Calu3 (cell line): ENCODE results near the gene SLF2. TPM values are rescaled to one million over a fixed set of nuclear protein-coding genes. Genes with fewer than 3 reads are reported as not detected.

Experiments
- BruUV-seq: library from RNA; stranded (reverse); fragments of 400-500 nt; replicated peaks from 2 replicates; lab custom pipeline; 2021; lab: Mats Ljungman, UMichigan
- CTCF ChIA-PET: fragments of 300-600 bp; sonication (Branson Sonifier 250); formaldehyde crosslinking; loops from one replicate; lab custom pipeline; 2022; ENCODE audit warnings: antibody characterized with exemption; lab: Charles Lee
- DNase-seq: peaks from one replicate; pipeline ENCODE4 v3.0.0; 2022
- H3K27ac Mint-ChIP-seq: one replicate; pipeline ENCODE4 v1.8.0; 2022; ENCODE audit warnings: mixed read lengths; ENCODE audit not compliant: unreplicated experiment
- H3K27me3 Mint-ChIP-seq: one replicate; pipeline ENCODE4 v1.8.0; 2022; ENCODE audit warnings: mixed read lengths; ENCODE audit not compliant: unreplicated experiment
- H3K36me3 Mint-ChIP-seq: one replicate; pipeline ENCODE4 v1.8.0; 2022; ENCODE audit warnings: mild to moderate bottlenecking, moderate library complexity, mixed read lengths; ENCODE audit not compliant: insufficient read depth, unreplicated experiment
- H3K4me1 Mint-ChIP-seq: one replicate; pipeline ENCODE4 v1.8.0; 2022; ENCODE audit warnings: mild to moderate bottlenecking, low read depth, mixed read lengths; ENCODE audit not compliant: unreplicated experiment
- H3K4me3 Mint-ChIP-seq: one replicate; pipeline ENCODE4 v1.8.0; 2022; ENCODE audit warnings: mild to moderate bottlenecking, low read depth, moderate library complexity, mixed read lengths; ENCODE audit not compliant: unreplicated experiment
- H3K9me3 Mint-ChIP-seq: one replicate; pipeline ENCODE4 v1.8.0; 2022; ENCODE audit warnings: low read depth, mixed read lengths; ENCODE audit not compliant: unreplicated experiment
- intact Hi-C: fragments of 100-400 bp; cut with micrococcal nuclease; formaldehyde crosslinking; loops from one replicate; pipeline ENCODE4 v1.10.0; 2022; ENCODE audit not compliant: unreplicated experiment
- total RNA-seq: library from RNA; stranded (reverse); gene quantifications from 2 replicates; pipeline ENCODE4 v1.2.3, GENCODE V29; 2022
- TF ChIP-seq, protein P1 (sequence below): fragments of 200-600 bp; IDR thresholded peaks from one replicate; pipeline ENCODE4 v1.8.0; 2022; ENCODE audit warnings: antibody characterized with exemption; ENCODE audit not compliant: unreplicated experiment

Gene SLF2
- total RNA-seq, 1 experiment from 2014 or later: 18.3 TPM

DNA sequence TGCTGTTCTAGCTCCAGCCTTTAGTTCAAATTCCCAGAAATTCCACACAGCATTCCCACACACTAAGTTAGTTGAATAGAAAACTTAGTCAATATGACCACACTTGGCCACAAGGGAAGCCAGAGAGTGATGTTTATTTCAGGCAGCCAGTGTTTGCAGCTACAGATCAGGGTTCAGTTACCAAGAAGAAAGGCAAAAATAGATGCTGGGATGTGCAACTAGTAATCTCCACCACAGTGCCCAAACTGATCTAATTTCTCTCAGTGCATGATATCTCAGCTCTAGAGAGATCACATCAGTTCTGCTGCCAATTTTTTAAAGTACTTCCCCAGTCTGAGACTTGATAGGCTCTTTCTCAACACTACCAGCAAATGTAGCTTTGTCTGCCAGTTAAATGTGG lies 17.6 kb downstream of the SLF2 start:
- H3K27ac Mint-ChIP-seq: no peak overlapping the region
- H3K4me3 Mint-ChIP-seq: no peak overlapping the region

DNA sequence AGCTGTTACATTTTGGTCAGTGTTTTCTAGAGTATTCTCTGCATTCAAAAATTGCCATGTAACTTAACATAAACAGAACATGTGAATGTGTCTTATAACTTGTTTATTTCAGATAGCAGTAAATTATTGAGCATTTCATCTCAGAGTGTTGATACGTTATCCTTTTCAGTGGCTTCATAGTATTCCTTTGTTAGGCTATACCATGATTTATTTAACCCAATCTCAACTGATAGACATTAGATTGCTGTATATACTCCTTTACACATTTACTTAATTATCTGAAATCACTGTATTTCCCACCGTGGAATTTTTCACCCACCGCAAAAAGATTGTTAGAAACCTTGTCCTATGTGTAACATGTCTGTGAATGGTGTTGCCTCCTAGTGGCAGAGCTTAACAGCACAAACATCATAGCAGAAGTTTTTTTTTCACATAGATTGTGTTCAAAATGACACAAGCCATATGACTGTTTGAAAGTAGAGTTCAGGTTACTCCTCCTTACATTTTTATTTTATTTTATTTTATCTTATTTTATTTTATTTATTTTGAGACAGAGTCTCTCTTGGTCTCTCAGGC lies 21.4 kb downstream of the SLF2 start:
- no peak overlapping the region for H3K4me3 Mint-ChIP-seq
- CTCF ChIA-PET: interaction anchor here (1.0 kb wide), 2 partner anchors 37 to 51 kb away, joined by 3 read pairs; no protein-coding TSS in a partner anchor
- TF ChIP-seq, protein P1, sequence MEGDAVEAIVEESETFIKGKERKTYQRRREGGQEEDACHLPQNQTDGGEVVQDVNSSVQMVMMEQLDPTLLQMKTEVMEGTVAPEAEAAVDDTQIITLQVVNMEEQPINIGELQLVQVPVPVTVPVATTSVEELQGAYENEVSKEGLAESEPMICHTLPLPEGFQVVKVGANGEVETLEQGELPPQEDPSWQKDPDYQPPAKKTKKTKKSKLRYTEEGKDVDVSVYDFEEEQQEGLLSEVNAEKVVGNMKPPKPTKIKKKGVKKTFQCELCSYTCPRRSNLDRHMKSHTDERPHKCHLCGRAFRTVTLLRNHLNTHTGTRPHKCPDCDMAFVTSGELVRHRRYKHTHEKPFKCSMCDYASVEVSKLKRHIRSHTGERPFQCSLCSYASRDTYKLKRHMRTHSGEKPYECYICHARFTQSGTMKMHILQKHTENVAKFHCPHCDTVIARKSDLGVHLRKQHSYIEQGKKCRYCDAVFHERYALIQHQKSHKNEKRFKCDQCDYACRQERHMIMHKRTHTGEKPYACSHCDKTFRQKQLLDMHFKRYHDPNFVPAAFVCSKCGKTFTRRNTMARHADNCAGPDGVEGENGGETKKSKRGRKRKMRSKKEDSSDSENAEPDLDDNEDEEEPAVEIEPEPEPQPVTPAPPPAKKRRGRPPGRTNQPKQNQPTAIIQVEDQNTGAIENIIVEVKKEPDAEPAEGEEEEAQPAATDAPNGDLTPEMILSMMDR: no peak
- H3K27me3 Mint-ChIP-seq: no peaks in the 10 kb centered on the region
- DNase-seq: no peak
- H3K27ac Mint-ChIP-seq: no peak overlapping the region
- intact Hi-C loops: no loop called here
- no TSS peak for BruUV-seq
- no peaks in the 10 kb centered on the region for H3K9me3 Mint-ChIP-seq
- H3K36me3 Mint-ChIP-seq: peaks cover 12% of the 10 kb centered on the region
- H3K4me1 Mint-ChIP-seq: no peaks in the 10 kb centered on the region

More for the DNA sequence above, 17.6 kb downstream of the SLF2 start:
- no peaks in the 10 kb centered on the region for H3K27me3 Mint-ChIP-seq
- H3K36me3 Mint-ChIP-seq: peaks cover 22% of the 10 kb centered on the region
- no peak for DNase-seq
- intact Hi-C loops: no loop called here
- no peaks in the 10 kb centered on the region for H3K4me1 Mint-ChIP-seq
- no TSS peak for BruUV-seq
- TF ChIP-seq, protein P1: no peak
- H3K9me3 Mint-ChIP-seq: no peaks in the 10 kb centered on the region
- CTCF ChIA-PET: no interaction called here

DNA sequence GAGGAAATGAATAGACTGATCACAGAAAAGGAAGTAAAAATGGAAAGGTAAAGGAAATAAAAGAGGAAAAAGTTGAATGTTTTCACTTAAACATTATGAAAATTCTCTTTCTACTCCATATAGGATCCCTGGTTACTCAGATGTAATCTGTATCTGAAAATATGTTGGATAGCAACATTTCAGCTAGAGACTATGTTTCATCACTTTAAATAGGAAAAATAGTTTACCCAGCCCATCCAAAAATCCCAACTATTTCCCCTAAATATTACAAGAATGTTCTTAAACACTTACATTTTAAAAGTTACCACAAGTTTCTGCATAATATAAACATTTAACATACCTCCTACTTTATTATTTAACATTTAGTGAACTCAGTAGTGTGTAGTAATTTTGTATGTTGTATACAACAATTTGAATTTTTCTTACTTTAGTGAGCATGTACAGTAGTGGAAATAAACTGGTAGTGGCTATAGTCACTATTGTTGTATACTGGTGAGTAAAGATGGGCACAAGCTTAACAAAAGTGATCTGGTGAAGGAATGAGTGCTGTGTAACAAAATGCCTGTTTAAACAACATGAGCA lies 27.1 kb downstream of the SLF2 start:
- no TSS peak for BruUV-seq

DNA sequence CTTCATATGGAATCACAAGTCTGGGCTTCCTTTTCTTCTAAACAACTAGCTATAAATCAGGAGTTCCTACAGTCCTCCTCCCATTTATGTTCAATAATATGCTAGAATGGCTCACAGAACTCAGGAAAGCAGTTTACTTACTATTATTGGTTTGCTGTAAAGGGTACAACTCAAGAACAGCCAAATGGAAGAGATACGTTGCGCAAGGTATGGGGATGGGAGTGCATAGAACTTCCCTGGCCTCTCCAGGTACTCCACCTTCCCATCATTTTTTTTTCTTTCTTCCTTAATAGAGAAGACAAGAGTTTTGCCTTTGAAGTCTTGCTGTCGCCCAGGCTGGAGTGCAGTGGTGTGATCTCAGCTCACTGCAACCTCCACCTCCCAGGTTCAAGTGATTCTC lies 29.5 kb downstream of the SLF2 start:
- intact Hi-C loops: no loop called here
- no peak overlapping the region for H3K4me3 Mint-ChIP-seq
- CTCF ChIA-PET: no interaction called here
- no peaks in the 10 kb centered on the region for H3K4me1 Mint-ChIP-seq
- no peak overlapping the region for H3K27ac Mint-ChIP-seq
- DNase-seq: no peak
- no peaks in the 10 kb centered on the region for H3K27me3 Mint-ChIP-seq
- H3K36me3 Mint-ChIP-seq: peaks cover 11% of the 10 kb centered on the region
- TF ChIP-seq, protein P1: no peak
- H3K9me3 Mint-ChIP-seq: no peaks in the 10 kb centered on the region
- BruUV-seq: no TSS peak

More for the DNA sequence above, 27.1 kb downstream of the SLF2 start:
- no peaks in the 10 kb centered on the region for H3K27me3 Mint-ChIP-seq
- H3K36me3 Mint-ChIP-seq: peaks cover 7% of the 10 kb centered on the region
- no peak overlapping the region for H3K27ac Mint-ChIP-seq
- H3K9me3 Mint-ChIP-seq: no peaks in the 10 kb centered on the region
- TF ChIP-seq, protein P1: no peak
- CTCF ChIA-PET: no interaction called here
- no peak overlapping the region for H3K4me3 Mint-ChIP-seq
- no peak for DNase-seq
- intact Hi-C loops: no loop called here
- no peaks in the 10 kb centered on the region for H3K4me1 Mint-ChIP-seq
